Cerebellar cortex (tissue), 1 donor: ENCODE data around the gene RIMBP3B.
"Not testable (repeated sequence)": the region's sequence is repeated elsewhere in the genome, so short reads cannot be mapped to it uniquely, and the experiment has no call there.

Source experiments
- DNase-seq: peaks from one replicate; pipeline ENCODE4 v3.0.0-alpha.2; 2015; ENCODE audit warnings: low spot score

Gene RIMBP3B

DNA sequence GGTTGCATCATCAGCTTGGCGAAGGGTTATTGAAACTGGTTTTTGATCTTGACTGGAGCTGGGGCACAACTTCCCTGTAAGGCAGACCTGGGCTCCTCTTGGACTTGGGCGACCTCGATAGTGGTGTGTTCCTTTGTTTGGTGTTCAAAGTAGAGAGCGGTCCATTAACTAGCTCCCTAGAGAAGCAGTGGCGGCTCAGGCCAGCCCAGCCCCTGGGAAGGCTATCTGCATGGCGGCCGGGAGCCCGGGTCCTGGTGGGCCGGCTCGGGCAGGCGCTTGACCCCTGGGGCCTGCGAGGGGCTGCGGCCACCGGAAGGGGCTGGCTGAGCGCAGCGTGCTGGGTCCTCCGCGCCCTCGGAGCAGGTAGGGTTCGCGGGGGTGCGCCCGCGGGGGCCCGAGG is 32.8 kb downstream of the RIMBP3B start:
- not testable (repeated sequence) for DNase-seq

DNA sequence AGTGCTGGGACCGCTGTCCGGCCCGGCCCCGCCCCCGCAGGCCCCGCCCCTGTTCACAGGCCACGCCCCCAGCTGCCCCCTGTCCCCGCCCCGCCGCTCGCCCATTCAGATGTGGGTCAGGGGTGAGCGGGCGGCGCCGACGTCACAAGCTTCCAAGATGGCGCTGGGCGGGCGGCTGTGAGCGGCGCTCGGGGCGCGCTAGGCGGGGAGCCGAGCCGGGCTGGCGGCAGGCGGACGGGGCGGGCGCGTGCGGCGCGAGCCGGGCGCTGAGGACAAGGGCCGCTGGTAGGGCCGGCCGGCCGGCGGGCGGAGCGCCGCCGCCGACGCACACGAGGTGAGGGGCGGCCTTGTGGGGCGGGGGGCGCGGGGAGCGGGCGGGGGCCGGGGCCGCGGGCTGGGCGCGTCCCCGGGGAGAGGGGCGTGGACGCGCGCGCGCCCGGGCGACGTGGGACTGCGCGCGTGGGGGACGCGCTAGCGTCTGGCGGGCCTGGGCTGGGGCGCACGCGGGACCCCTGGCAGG is 33.7 kb downstream of the RIMBP3B start, which contains the start of gene HIC2:
TSS of gene HIC2 (plus strand) at position 145 of the 520 bp plus-strand sequence. CDS start 25,461 bp downstream, outside the sequence.
- not testable (repeated sequence) for DNase-seq

DNA sequence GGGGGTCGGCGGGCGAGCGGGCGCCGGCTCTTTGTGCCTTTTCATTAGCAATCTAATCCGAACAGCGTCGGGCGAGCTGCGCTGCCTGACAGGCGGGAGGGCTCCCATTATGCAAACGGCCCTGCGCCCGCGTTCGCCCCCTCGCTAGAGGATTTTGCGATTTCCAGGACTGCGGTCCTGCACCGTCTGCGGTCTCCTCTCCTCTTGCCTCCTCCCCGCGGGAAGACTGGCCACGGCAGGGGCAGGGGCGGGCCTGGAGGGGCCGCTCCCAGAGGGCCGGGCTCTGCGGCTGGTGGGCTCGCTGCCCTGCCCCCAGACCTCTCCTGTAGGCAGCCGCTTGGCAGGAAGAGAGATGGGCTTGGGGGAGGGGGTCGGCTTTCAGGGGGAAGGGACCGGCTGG is 34.3 kb downstream of the RIMBP3B start:
- DNase-seq = not testable (repeated sequence)

DNA sequence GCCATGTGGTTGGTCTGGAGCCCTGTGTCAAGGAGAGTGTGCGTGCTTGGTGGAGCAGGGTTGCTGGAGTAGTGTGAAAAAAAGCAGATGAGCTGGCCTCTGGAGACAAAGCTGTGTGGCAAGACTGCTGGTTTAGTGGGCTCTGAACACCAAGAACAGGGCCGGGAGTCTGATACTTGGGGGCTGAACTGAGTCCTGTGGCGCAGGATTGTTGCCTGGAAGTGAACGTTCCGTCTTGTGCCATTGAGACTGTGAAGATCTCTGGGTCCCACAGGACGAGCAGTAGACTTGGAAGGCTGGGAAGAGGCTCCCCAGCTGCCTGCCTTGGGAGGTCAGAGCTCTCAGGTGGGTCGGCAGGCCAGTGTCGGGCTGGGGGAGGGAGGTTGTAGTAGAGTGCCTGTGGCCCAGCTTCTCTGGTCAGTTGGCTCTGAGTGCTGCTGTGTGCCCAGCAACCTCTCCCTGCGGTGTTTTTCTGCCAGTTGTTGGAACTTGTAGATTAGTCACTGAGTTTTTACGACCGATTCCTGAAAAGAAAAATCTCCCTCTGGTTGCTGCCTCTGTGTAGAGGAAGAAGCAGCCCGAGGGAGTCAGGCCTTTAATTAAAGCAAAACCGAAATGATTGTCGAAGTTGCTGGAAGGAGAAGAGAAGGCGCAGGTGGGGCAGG is 35.6 kb downstream of the RIMBP3B start:
- not testable (repeated sequence) for DNase-seq

DNA sequence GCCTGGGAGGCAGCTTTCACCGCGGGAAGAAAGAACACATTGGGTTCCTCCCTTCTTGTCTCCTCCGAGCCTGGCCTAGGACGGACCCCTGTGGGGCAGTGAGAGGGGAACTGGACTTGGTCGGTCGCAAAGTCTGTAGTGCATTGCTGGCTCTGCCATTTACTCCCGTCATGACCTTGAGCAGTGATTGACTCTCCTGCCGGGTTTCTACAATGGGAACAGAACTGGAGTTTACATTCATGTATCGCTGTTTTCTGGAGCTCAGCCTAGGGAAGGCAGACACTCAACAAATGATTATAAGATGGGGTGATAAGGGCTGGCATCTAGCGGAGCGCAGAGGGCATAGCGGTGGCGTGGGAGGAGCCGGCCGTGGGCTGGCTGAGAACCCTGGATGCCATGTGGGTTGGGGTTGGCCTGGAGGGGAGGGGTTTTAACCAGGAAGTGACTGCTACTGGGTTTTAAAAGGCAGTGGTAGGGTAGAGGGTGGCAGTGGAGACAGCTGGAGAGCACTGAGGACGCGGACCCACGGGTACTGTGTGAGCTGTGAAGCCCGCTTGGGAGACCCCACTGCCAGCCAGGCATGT is 36.7 kb downstream of the RIMBP3B start:
- DNase-seq = not testable (repeated sequence)

DNA sequence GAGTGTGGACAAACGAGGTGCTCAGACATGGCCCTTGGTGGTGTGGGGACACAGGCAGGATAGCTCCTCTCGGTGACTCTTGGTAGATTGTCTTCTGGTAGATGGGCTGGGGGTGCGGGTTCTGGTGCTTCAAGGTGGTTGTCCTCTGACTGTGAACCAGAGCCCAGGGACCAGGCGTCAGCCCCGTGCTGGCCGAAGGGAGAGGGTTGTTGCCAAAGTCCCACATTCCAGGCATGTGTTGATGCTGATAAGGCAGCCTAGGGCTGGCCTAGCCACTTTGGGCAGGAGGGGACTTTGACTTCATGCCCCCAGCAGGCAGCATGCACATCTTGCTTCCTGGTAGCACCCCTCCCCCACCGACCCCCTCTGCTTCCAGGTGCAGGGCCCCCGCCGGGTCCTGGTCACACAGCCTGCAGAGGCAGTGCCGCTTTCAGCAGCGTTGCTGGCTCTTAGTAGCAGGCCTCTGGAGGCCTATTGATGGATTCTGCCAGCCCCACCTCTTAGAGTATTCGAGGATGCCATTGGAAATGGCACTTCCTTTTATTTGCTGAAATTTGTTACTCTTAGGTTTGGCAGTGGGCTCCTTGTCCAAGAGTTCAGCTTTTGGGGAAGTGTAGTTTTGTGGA is 40.6 kb downstream of the RIMBP3B start:
- not testable (repeated sequence) for DNase-seq

DNA sequence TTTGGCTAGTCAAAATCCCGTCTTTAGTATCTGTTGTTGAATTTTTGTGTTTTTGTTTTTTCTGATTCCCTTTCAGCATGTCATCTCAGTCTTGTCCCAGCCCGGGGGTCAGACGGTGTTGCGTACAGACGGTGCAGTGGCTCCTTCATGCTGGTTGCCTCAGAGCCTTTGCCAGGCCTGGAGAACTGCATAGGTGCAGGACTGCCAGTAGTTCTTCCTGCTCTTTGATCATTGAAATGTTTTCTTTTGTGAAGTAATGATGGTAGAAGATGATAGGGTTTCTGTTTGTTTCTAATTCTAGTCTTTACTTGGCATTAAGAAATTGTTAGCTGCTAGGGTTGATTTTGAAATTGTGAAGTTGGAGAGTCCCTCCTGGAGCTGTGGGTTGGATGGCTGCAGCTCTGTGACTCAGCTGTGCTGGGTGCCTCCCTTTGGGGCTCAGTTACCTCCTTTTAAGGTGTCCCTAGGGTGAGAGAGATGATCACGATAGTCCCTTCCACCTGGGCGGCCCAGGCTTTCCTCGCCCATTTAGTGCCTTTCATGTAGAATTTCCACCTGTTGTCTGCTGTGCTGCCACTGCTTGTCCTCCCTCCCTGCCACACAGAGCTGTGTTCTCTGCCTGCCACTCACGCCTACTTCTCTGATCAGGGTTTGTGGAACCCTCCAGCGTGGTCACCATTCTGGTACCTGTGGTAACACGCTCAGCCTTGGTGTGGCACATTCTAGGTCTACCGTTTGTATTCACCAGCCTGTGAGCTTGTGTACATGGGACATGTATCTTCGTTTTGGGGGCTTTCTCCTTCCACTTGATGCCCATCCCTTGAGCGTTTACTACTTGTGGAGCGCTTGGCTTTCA is 51.1 kb downstream of the RIMBP3B start:
- DNase-seq = not testable (repeated sequence)

DNA sequence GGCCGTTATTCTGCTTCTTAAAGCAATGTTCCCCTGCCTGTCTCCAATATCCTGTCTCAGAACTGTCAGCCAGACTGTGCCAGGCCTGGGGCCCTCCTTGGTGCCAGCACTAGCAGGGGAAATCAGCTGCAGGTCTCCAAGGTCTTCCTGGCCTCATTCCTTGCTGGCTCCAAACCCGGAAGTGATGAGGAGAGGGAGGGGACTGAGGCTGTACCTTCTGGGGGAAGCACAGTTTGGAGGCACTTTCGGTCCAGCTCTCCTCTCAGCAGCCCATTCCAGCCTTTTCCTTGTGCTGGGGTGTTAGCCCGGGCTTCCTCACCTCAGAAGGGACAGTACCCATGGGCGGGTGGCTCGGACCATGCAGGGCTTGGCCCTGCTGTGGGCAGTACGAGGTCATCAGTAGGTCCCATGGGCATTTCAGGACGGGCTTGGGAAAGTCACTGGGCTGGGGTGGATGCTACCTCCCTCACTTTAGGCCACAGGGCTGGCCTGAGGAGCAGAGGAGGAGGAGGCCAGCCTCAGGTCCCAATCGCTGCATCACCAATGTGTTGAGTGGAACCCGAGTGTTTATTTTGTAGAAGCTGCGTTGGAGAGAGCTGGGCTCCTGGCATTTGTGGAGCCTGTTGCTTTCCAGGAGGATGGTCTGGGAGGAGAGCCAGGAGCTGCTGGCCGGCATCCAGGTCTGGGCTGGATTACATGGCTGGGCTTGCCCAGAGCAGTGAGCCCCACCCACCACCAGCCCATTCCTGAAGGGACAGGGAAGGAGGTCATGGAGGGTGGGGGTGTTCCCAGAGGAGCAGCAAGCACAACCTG is 52.7 kb downstream of the RIMBP3B start:
- DNase-seq = not testable (repeated sequence)

DNA sequence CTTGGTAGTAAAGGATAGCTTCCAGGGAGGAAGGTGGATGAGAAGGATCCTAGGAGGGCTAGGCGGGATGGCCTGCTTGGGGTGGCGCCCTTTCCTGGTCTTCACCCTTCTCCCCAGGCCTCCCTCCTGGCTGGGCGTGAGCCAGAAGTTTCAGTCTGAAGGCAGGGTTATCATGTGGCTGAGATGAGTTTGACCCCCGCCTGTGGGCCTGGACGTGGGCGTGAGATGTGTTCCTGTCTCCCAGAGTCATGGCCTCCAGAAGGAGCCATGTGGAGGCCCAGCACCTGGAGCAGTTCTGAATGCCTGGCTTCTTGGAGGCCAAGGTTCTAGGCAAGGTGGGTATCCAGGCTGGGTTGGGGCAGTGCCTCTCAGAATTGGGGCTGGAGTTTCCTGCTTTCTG is 54.5 kb downstream of the RIMBP3B start:
- not testable (repeated sequence) for DNase-seq
